Left ventricle myocardium inferior (tissue), 1 donor: ENCODE results near the gene TRIM66. TPM values are rescaled to one million over a fixed set of nuclear protein-coding genes. Genes with fewer than 3 reads are reported as not detected.

ENCODE experiments used
- DNase-seq: peaks from one replicate; pipeline ENCODE4 v3.0.0-alpha.2; 2020
- H3K27ac ChIP-seq: fragments of 200-600 bp; replicated peaks from 2 replicates; pipeline ENCODE4 v1.8.0; 2021
- H3K27me3 ChIP-seq: fragments of 200-600 bp; 2 replicates; pipeline ENCODE4 v1.8.0; 2021; ENCODE audit warnings: low read depth
- H3K36me3 ChIP-seq: fragments of 200-600 bp; 2 replicates; pipeline ENCODE4 v1.8.0; 2021
- H3K4me1 ChIP-seq: fragments of 200-600 bp; 2 replicates; pipeline ENCODE4 v1.8.0; 2021
- H3K4me3 ChIP-seq: fragments of 200-600 bp; 2 replicates; pipeline ENCODE4 v1.8.0; 2021; ENCODE audit warnings: mild to moderate bottlenecking, moderate library complexity
- H3K9me3 ChIP-seq: fragments of 200-600 bp; replicated peaks from 2 replicates; pipeline ENCODE4 v1.8.0; 2021
- CTCF ChIP-seq: fragments of 200-600 bp; IDR thresholded peaks from 2 replicates; pipeline ENCODE4 v1.8.0; 2021; ENCODE audit warnings: antibody characterized with exemption, mild to moderate bottlenecking, borderline replicate concordance
- intact Hi-C: fragments of 100-400 bp; cut with micrococcal nuclease; formaldehyde crosslinking; loops from one replicate; pipeline ENCODE4 v1.11.0; 2022
- total RNA-seq: library from RNA; stranded (reverse); fragmentation: NEBNext Ultra II Directional; extraction: Animal tissue kit (Norgen Biotek cat#: 25700); gene quantifications from one replicate; pipeline ENCODE4 v1.2.1, GENCODE V29; 2021
- donor health status: DM: no; HTN: yes; CAD: no; lungs with severe emphysema.

The TRIM66 gene
- total RNA-seq, 1 donor from 2014 or later = 4.1 TPM

GRCh38 chr11:8721609-8722500, 39.4 kb upstream of the TRIM66 start:
- intact Hi-C loops = no loop called here

GRCh38 chr11:8720868-8721608, 38.6 kb upstream of the TRIM66 start:
- DNase-seq = no peak
- no peaks in the 10 kb centered on the region for H3K27me3 ChIP-seq
- no peak for TF ChIP-seq CTCF
- H3K36me3 ChIP-seq = peaks cover 26% of the 10 kb centered on the region
- intact Hi-C loops = no loop called here
- H3K4me1 ChIP-seq = peaks cover 85% of the 10 kb centered on the region
- H3K27ac ChIP-seq = peak overlapping the region; percentile 85
- H3K4me3 ChIP-seq = no peak overlapping the region
- no peaks in the 10 kb centered on the region for H3K9me3 ChIP-seq

More at GRCh38 chr11:8721609-8722500, 39.4 kb upstream of the TRIM66 start:
- Histone ChIP-seq H3K9me3 (no peaks in the 10 kb centered on the region), H3K4me1 (peaks cover 84% of the 10 kb centered on the region), H3K27ac (peak overlapping the region; percentile 85), H3K36me3 (peaks cover 27% of the 10 kb centered on the region), H3K27me3 (no peaks in the 10 kb centered on the region), H3K4me3 (no peak overlapping the region)
- TF ChIP-seq CTCF = no peak
- no peak for DNase-seq

- no peak for DNase-seq
- Histone ChIP-seq H3K4me1 (peaks cover 92% of the 10 kb centered on the region), H3K27ac (peak overlapping the region; percentile 85), H3K27me3 (no peaks in the 10 kb centered on the region), H3K4me3 (no peak overlapping the region), H3K36me3 (peaks cover 25% of the 10 kb centered on the region), H3K9me3 (no peaks in the 10 kb centered on the region)
- intact Hi-C loops = no loop called here
- TF ChIP-seq CTCF = no peak
Observed at GRCh38 chr11:8720352-8720751, 37.9 kb upstream of the TRIM66 start.

- Histone ChIP-seq H3K4me3 (no peak overlapping the region), H3K9me3 (no peaks in the 10 kb centered on the region), H3K27ac (peak overlapping the region; percentile 85), H3K36me3 (peaks cover 25% of the 10 kb centered on the region), H3K4me1 (peaks cover 96% of the 10 kb centered on the region), H3K27me3 (no peaks in the 10 kb centered on the region)
- TF ChIP-seq CTCF = no peak
- DNase-seq = no peak
- intact Hi-C loops = no loop called here
Observed at GRCh38 chr11:8719721-8720120, 37.3 kb upstream of the TRIM66 start.

- H3K27me3 ChIP-seq = no peaks in the 10 kb centered on the region
- peak overlapping the region; percentile 85 for H3K27ac ChIP-seq
- intact Hi-C loops = no loop called here
- TF ChIP-seq CTCF = no peak
- peaks cover 96% of the 10 kb centered on the region for H3K4me1 ChIP-seq
- no peaks in the 10 kb centered on the region for H3K9me3 ChIP-seq
- peaks cover 25% of the 10 kb centered on the region for H3K36me3 ChIP-seq
- no peak overlapping the region for H3K4me3 ChIP-seq
- DNase-seq = peak; percentile 57
Observed at GRCh38 chr11:8719211-8719649, 36.8 kb upstream of the TRIM66 start.
